ENCODE measurements around the gene HMGXB3. TPM values are rescaled to one million over a fixed set of nuclear protein-coding genes. Genes with fewer than 3 reads are reported as not detected.

Gene HMGXB3
- total and polyA plus RNA-seq, 4 donors = 2.7 to 22.9 (median 11.0) TPM

DNA sequence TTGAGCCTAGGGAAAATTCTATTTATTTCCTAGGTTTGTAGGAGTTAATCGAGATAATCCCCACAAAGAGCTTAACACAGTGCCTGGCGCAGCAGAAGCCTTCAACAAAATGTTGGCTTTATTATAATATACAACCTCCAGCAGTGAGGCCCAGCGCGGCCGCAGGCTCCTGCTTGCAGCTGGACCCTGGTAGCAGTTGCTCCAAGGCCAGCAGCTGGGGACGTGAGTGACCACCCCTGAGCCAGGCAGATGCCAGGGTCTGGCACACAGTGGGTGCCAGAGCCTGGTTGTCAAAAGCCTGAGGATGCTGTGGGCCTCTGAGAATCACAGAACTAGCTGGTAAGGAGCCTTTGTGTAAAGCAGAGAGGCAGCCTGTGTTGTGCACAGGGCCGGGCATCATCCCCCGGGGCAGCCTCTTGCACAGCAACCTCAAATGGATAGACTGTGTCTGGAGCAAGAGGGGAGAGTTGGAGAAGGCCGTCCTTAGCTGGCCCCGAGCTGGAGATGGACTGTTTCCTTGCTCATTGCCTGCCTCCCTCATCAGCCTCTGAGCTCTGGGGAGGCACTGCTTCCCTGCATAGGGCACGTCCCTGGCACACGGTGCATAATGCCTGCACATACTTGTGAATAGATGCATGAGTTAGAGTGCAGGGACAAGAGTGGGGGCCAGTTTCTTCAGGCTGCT, 68.6 kb downstream of the HMGXB3 start:
- no peak for DNase-seq (ENCODE audit: low spot score)
- no peaks in the 10 kb centered on the region for H3K27me3 ChIP-seq (ENCODE audit: control insufficient read depth in 4 of 4, insufficient read depth in 4 of 4, low read length in 3 of 4)
- no peak overlapping the region for H3K9ac ChIP-seq (ENCODE audit: low read depth in 1 of 2, low read length in 2 of 2)
- H3K27ac ChIP-seq (ENCODE audit: low read depth in 1 of 2, low read length in 2 of 2) = no peak overlapping the region
- no peak for TF ChIP-seq JUND (IDR thresholded peaks at IDR 0.05)
- no peaks in the 10 kb centered on the region for H3K36me3 ChIP-seq (ENCODE audit: control insufficient read depth in 4 of 4, insufficient read depth in 3 of 4, low read depth in 1 of 4, low read length in 3 of 4)
- no peak overlapping the region for H3K4me3 ChIP-seq (ENCODE audit: low read depth in 1 of 3, low read length in 3 of 3)
- peaks cover 0 to 7% (median 0%) of the 10 kb centered on the region in 4 donors for H3K4me1 ChIP-seq (ENCODE audit: control insufficient read depth in 4 of 4, insufficient read depth in 4 of 4, low read length in 3 of 4)
- H3K9me3 ChIP-seq (ENCODE audit: control insufficient read depth in 4 of 4, low read length in 3 of 4) = peaks cover 0 to 6% (median 0%) of the 10 kb centered on the region in 4 donors
- 90% methylated on average over 12 of the region's 12 CpGs for WGBS

DNA sequence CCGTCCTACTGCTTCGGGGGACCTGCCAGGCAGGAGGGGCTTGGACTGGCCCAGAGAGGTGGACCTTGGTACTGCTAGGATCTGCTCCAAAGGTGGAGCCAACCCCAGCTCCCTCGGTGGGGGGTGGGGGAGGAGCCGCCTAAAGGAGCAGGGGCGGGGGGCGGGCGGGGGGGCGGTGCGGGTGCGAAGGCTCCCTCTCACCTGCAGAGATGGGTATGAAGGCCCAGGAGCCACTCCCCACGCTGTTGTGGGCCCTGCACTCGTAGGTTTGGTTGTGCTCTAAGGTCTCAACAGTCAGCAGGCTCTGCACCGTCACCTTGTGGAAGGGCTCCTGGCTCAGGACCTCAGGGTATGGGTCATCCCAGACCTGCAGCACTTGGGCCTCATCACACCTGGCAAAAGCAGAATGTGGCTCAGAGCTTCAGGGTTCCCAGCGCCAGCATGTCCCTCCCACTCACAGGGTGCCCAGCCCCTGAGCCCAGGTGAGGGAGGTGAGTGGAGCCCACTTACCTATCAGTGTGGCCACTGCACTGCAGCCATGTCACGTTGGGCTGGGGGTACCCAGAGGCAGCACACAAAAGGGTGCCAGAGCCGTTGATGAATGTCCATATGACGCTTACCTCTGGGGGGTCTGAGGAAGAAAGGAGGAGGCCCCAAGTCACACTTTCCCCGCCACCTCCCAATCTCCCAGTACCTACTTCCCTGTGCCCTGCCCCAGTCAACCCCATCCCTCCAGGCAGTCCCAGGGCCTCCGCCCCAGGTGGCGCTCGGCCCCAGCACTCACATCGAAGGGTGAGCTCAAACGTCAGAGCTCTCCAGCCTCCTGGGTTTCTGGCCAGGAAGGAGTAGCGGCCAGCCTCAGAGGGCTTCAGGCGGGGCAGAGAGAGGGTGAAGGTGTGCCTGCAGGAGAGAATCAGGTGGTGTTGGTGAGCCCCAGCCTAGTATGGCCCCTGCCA, 69.4 kb downstream of the HMGXB3 start:
- no peaks in the 10 kb centered on the region for H3K36me3 ChIP-seq (ENCODE audit: control insufficient read depth in 4 of 4, insufficient read depth in 3 of 4, low read depth in 1 of 4, low read length in 3 of 4)
- TF ChIP-seq HNF4G (IDR thresholded peaks at IDR 0.05) (no peak), TAF1 (conservative IDR thresholded peaks at IDR 0.05) (no peak), RAD21 (IDR thresholded peaks at IDR 0.05) (no peak), HNF4A (conservative IDR thresholded peaks at IDR 0.05) (no peak), FOXA2 (IDR thresholded peaks at IDR 0.05) (no peak), FOXA1 (IDR thresholded peaks at IDR 0.05) (no peak), RXRA (IDR thresholded peaks at IDR 0.05) (no peak), JUND (IDR thresholded peaks at IDR 0.05) (no peak)
- TF ChIP-seq, protein P1, sequence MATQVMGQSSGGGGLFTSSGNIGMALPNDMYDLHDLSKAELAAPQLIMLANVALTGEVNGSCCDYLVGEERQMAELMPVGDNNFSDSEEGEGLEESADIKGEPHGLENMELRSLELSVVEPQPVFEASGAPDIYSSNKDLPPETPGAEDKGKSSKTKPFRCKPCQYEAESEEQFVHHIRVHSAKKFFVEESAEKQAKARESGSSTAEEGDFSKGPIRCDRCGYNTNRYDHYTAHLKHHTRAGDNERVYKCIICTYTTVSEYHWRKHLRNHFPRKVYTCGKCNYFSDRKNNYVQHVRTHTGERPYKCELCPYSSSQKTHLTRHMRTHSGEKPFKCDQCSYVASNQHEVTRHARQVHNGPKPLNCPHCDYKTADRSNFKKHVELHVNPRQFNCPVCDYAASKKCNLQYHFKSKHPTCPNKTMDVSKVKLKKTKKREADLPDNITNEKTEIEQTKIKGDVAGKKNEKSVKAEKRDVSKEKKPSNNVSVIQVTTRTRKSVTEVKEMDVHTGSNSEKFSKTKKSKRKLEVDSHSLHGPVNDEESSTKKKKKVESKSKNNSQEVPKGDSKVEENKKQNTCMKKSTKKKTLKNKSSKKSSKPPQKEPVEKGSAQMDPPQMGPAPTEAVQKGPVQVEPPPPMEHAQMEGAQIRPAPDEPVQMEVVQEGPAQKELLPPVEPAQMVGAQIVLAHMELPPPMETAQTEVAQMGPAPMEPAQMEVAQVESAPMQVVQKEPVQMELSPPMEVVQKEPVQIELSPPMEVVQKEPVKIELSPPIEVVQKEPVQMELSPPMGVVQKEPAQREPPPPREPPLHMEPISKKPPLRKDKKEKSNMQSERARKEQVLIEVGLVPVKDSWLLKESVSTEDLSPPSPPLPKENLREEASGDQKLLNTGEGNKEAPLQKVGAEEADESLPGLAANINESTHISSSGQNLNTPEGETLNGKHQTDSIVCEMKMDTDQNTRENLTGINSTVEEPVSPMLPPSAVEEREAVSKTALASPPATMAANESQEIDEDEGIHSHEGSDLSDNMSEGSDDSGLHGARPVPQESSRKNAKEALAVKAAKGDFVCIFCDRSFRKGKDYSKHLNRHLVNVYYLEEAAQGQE (IDR thresholded peaks at IDR 0.05) = no peak
- TF ChIP-seq, protein P2, sequence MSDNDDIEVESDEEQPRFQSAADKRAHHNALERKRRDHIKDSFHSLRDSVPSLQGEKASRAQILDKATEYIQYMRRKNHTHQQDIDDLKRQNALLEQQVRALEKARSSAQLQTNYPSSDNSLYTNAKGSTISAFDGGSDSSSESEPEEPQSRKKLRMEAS (IDR thresholded peaks at IDR 0.05) = no peak
- H3K4me1 ChIP-seq (ENCODE audit: control insufficient read depth in 4 of 4, insufficient read depth in 4 of 4, low read length in 3 of 4) = peaks cover 0 to 6% (median 0%) of the 10 kb centered on the region in 4 donors
- DNase-seq (ENCODE audit: low spot score) = no peak
- peaks cover 0 to 6% (median 0%) of the 10 kb centered on the region in 4 donors for H3K9me3 ChIP-seq (ENCODE audit: control insufficient read depth in 4 of 4, low read length in 3 of 4)
- 84% methylated on average over 25 of the region's 25 CpGs for WGBS
- H3K27me3 ChIP-seq (ENCODE audit: control insufficient read depth in 4 of 4, insufficient read depth in 4 of 4, low read length in 3 of 4) = no peaks in the 10 kb centered on the region
- H3K4me3 ChIP-seq (ENCODE audit: low read depth in 1 of 3, low read length in 3 of 3) = no peak overlapping the region
- no peak overlapping the region for H3K27ac ChIP-seq (ENCODE audit: low read depth in 1 of 2, low read length in 2 of 2)
- H3K9ac ChIP-seq (ENCODE audit: low read depth in 1 of 2, low read length in 2 of 2) = no peak overlapping the region

DNA sequence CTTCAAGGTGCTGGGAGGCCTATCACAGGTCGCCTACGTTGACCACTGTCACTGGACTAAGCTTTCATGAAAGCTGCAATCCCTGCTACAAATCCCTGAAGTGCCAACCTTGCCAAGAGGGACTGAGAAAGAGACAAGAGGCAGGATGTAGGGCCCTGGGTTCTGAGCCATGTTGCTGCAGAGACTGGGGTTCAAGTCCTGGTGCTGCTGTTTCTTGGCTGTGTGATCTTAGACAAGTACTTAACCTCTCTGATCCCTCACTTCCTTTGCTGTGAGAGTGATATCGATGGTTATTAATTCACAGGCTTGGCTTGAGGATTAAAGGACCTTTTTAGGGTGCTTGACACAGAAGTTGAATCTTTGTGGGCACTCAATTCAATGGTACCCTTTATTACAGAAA, 70.3 kb downstream of the HMGXB3 start:
- peaks cover 0 to 2% (median 0%) of the 10 kb centered on the region in 4 donors for H3K4me1 ChIP-seq (ENCODE audit: control insufficient read depth in 4 of 4, insufficient read depth in 4 of 4, low read length in 3 of 4)
- H3K4me3 ChIP-seq (ENCODE audit: low read depth in 1 of 3, low read length in 3 of 3) = no peak overlapping the region
- H3K9me3 ChIP-seq (ENCODE audit: control insufficient read depth in 4 of 4, low read length in 3 of 4) = peaks cover 0 to 6% (median 0%) of the 10 kb centered on the region in 4 donors
- H3K36me3 ChIP-seq (ENCODE audit: control insufficient read depth in 4 of 4, insufficient read depth in 3 of 4, low read depth in 1 of 4, low read length in 3 of 4) = no peaks in the 10 kb centered on the region
- no peak for DNase-seq (ENCODE audit: low spot score)
- WGBS = 95% methylated on average over 3 of the region's 3 CpGs
- H3K9ac ChIP-seq (ENCODE audit: low read depth in 1 of 2, low read length in 2 of 2) = no peak overlapping the region
- H3K27me3 ChIP-seq (ENCODE audit: control insufficient read depth in 4 of 4, insufficient read depth in 4 of 4, low read length in 3 of 4) = no peaks in the 10 kb centered on the region
- no peak overlapping the region for H3K27ac ChIP-seq (ENCODE audit: low read depth in 1 of 2, low read length in 2 of 2)
- TF ChIP-seq NR2F2 (IDR thresholded peaks at IDR 0.05) (no peak), YY1 (IDR thresholded peaks at IDR 0.05) (no peak), SP1 (IDR thresholded peaks at IDR 0.05) (no peak), RAD21 (IDR thresholded peaks at IDR 0.05) (no peak), EGR1 (IDR thresholded peaks at IDR 0.05; ENCODE audit: low read depth in 2 of 2) (no peak), JUND (IDR thresholded peaks at IDR 0.05) (no peak)
- TF ChIP-seq, protein P3, sequence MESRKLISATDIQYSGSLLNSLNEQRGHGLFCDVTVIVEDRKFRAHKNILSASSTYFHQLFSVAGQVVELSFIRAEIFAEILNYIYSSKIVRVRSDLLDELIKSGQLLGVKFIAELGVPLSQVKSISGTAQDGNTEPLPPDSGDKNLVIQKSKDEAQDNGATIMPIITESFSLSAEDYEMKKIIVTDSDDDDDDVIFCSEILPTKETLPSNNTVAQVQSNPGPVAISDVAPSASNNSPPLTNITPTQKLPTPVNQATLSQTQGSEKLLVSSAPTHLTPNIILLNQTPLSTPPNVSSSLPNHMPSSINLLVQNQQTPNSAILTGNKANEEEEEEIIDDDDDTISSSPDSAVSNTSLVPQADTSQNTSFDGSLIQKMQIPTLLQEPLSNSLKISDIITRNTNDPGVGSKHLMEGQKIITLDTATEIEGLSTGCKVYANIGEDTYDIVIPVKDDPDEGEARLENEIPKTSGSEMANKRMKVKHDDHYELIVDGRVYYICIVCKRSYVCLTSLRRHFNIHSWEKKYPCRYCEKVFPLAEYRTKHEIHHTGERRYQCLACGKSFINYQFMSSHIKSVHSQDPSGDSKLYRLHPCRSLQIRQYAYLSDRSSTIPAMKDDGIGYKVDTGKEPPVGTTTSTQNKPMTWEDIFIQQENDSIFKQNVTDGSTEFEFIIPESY (IDR thresholded peaks at IDR 0.05) = no peak
- TF ChIP-seq, protein P1 (IDR thresholded peaks at IDR 0.05) = no peak
- TF ChIP-seq, protein P4, sequence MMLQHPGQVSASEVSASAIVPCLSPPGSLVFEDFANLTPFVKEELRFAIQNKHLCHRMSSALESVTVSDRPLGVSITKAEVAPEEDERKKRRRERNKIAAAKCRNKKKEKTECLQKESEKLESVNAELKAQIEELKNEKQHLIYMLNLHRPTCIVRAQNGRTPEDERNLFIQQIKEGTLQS (IDR thresholded peaks at IDR 0.05) = no peak
